ENCODE measurements around the gene COL11A2. TPM values are rescaled to one million over a fixed set of nuclear protein-coding genes. Genes with fewer than 3 reads are reported as not detected.

Gene COL11A2
- total and polyA plus RNA-seq, 2 of the 13 experiments (the other 11 are each of a cell fraction or from before 2014, with no cell fraction given) = 0.55 TPM

DNA sequence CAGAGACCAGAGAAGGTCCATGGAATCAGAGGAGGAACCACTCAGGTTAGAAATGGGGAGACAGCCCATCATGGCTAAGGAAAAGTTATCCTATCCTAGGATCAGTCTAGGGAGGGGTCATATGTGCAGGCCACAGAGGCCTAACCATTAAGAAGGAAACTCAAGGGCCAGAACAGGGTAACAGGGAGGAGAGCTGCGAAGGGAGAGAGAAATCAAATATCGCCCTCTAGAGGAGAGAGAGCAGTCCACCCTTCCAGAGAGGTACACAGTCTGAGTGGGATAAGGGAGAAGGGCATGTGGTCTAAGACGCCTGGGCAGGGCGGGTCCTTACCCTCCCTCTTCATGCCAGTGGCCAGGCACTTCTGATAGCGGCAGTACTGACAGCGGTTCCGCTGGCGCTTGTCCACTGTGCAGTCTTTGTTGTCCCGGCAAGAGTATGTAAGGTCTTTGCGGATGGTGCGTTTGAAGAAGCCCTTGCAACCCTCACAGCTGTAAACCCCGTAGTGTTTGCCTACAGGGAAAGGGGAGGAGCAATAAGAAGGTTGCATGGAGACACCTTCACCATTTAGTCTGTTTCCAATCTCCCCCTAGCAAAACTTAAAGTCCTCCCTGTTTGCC, 5.3 kb upstream of the COL11A2 start (continued):
- TF ChIP-seq NR2F1 (CRISPR knock-in tag; IDR thresholded peaks at IDR 0.05) (0 out of 4 replicates have a peak, but pooled peaks of 1 of the 2 experiments have one; percentile 10), ZNF567 (CRISPR knock-in tag; IDR thresholded peaks at IDR 0.05; ENCODE audit: borderline replicate concordance) (peak; percentile 80; the same call in 1 of the 2 replicates), ZNF615 (CRISPR knock-in tag; IDR thresholded peaks at IDR 0.05; ENCODE audit: borderline replicate concordance) (no peak), PRMT3 (CRISPR knock-in tag; IDR thresholded peaks at IDR 0.05; ENCODE audit: borderline replicate concordance, low read depth) (no peak), KDM1A (CRISPR knock-in tag; IDR thresholded peaks at IDR 0.05) (no peak), TCF7 (IDR thresholded peaks at IDR 0.05; ENCODE audit: low read depth) (peak; percentile 58; the same call in 1 of the 2 replicates), MXD4 (CRISPR knock-in tag; IDR thresholded peaks at IDR 0.05) (0 out of 2 replicates have a peak, but pooled peaks have one; percentile 25), HIVEP1 (CRISPR knock-in tag; IDR thresholded peaks at IDR 0.05) (no peak), RFX5 (IDR thresholded peaks at IDR 0.05; ENCODE audit: low read depth, low read length) (no peak), MAZ (IDR thresholded peaks at IDR 0.05; ENCODE audit: borderline replicate concordance, low read depth, low read length) (0 out of 2 replicates have a peak, but pooled peaks have one; percentile 41), MAZ (CRISPR knock-in tag; IDR thresholded peaks at IDR 0.05; ENCODE audit: low read depth) (0 out of 2 replicates have a peak, but pooled peaks have one; percentile 19), ZNF749 (CRISPR knock-in tag; IDR thresholded peaks at IDR 0.05; ENCODE audit: borderline replicate concordance) (no peak), ZNF121 (CRISPR knock-in tag; IDR thresholded peaks at IDR 0.05) (no peak), NKX3-1 (CRISPR knock-in tag; IDR thresholded peaks at IDR 0.05) (no peak), SNAI1 (CRISPR knock-in tag; IDR thresholded peaks at IDR 0.05; ENCODE audit: borderline replicate concordance) (no peak)
- TF ChIP-seq, protein P1, sequence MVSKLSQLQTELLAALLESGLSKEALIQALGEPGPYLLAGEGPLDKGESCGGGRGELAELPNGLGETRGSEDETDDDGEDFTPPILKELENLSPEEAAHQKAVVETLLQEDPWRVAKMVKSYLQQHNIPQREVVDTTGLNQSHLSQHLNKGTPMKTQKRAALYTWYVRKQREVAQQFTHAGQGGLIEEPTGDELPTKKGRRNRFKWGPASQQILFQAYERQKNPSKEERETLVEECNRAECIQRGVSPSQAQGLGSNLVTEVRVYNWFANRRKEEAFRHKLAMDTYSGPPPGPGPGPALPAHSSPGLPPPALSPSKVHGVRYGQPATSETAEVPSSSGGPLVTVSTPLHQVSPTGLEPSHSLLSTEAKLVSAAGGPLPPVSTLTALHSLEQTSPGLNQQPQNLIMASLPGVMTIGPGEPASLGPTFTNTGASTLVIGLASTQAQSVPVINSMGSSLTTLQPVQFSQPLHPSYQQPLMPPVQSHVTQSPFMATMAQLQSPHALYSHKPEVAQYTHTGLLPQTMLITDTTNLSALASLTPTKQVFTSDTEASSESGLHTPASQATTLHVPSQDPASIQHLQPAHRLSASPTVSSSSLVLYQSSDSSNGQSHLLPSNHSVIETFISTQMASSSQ (IDR thresholded peaks at IDR 0.05; ENCODE audit: low read depth) = no peak
- TF ChIP-seq, protein P1 (CRISPR knock-in tag; IDR thresholded peaks at IDR 0.05; ENCODE audit: borderline replicate concordance) = peak; percentile 39; the same call in 1 of the 2 replicates
- TF ChIP-seq, protein P2, sequence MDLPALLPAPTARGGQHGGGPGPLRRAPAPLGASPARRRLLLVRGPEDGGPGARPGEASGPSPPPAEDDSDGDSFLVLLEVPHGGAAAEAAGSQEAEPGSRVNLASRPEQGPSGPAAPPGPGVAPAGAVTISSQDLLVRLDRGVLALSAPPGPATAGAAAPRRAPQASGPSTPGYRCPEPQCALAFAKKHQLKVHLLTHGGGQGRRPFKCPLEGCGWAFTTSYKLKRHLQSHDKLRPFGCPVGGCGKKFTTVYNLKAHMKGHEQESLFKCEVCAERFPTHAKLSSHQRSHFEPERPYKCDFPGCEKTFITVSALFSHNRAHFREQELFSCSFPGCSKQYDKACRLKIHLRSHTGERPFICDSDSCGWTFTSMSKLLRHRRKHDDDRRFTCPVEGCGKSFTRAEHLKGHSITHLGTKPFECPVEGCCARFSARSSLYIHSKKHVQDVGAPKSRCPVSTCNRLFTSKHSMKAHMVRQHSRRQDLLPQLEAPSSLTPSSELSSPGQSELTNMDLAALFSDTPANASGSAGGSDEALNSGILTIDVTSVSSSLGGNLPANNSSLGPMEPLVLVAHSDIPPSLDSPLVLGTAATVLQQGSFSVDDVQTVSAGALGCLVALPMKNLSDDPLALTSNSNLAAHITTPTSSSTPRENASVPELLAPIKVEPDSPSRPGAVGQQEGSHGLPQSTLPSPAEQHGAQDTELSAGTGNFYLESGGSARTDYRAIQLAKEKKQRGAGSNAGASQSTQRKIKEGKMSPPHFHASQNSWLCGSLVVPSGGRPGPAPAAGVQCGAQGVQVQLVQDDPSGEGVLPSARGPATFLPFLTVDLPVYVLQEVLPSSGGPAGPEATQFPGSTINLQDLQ (CRISPR knock-in tag; IDR thresholded peaks at IDR 0.05) = peak; percentile 97
- TF ChIP-seq, protein P3, sequence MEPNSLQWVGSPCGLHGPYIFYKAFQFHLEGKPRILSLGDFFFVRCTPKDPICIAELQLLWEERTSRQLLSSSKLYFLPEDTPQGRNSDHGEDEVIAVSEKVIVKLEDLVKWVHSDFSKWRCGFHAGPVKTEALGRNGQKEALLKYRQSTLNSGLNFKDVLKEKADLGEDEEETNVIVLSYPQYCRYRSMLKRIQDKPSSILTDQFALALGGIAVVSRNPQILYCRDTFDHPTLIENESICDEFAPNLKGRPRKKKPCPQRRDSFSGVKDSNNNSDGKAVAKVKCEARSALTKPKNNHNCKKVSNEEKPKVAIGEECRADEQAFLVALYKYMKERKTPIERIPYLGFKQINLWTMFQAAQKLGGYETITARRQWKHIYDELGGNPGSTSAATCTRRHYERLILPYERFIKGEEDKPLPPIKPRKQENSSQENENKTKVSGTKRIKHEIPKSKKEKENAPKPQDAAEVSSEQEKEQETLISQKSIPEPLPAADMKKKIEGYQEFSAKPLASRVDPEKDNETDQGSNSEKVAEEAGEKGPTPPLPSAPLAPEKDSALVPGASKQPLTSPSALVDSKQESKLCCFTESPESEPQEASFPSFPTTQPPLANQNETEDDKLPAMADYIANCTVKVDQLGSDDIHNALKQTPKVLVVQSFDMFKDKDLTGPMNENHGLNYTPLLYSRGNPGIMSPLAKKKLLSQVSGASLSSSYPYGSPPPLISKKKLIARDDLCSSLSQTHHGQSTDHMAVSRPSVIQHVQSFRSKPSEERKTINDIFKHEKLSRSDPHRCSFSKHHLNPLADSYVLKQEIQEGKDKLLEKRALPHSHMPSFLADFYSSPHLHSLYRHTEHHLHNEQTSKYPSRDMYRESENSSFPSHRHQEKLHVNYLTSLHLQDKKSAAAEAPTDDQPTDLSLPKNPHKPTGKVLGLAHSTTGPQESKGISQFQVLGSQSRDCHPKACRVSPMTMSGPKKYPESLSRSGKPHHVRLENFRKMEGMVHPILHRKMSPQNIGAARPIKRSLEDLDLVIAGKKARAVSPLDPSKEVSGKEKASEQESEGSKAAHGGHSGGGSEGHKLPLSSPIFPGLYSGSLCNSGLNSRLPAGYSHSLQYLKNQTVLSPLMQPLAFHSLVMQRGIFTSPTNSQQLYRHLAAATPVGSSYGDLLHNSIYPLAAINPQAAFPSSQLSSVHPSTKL (CRISPR knock-in tag; IDR thresholded peaks at IDR 0.05) = 0 out of 2 replicates have a peak, but pooled peaks have one; percentile 46
